HG03558 (cell line): Measurements from ENCODE around the gene SBDS.
A peak's percentile ranks its signal among the peaks of the same experiment; 100 is the strongest.
"Not testable (repeated sequence)": the region's sequence is repeated elsewhere in the genome, so short reads cannot be mapped to it uniquely, and the experiment has no call there.

Source experiments
- ATAC-seq: cut with Tn5 transposase; IDR thresholded peaks from one replicate; pipeline ENCODE4 v1.9.1; 2021; ENCODE audit warnings: moderate number of reproducible peaks; ENCODE audit not compliant: unreplicated experiment; ENCODE audit errors: extremely low read depth

The SBDS gene

GRCh38 chr7:66996444-66997191 lies 1.2 kb upstream of the SBDS start, which contains the start of gene TYW1:
Gene TYW1, plus strand, starts transcription at chr7:66996833. Its CDS starts 146 bp downstream, at chr7:66996979.
- peak; percentile 71 for ATAC-seq

- ATAC-seq = not testable (repeated sequence)
Observed at GRCh38 chr7:66994691-66995049, 716 bp downstream of the SBDS start.

GRCh38 chr7:66994051-66994450 lies 1.3 kb downstream of the SBDS start:
- ATAC-seq = not testable (repeated sequence)

- ATAC-seq = not testable (repeated sequence)
Observed at GRCh38 chr7:66989552-66989951, 5.8 kb downstream of the SBDS start.

- ATAC-seq = not testable (repeated sequence)
Observed at GRCh38 chr7:66980336-66980735, 15.1 kb downstream of the SBDS start.

- ATAC-seq = not testable (repeated sequence)
Observed at GRCh38 chr7:66979013-66979412, 16.4 kb downstream of the SBDS start.

GRCh38 chr7:66978312-66978711 lies 17.1 kb downstream of the SBDS start:
- ATAC-seq = not testable (repeated sequence)

- ATAC-seq = no peak
Observed at GRCh38 chr7:66974986-66975590, 20.3 kb downstream of the SBDS start.

GRCh38 chr7:66970310-66970709 lies 25.1 kb downstream of the SBDS start:
- no peak for ATAC-seq

- not testable (repeated sequence) for ATAC-seq
Observed at GRCh38 chr7:66969001-66969400, 26.4 kb downstream of the SBDS start.

- no peak for ATAC-seq
Observed at GRCh38 chr7:66967029-66967428, 28.4 kb downstream of the SBDS start.

- no peak for ATAC-seq
Observed at GRCh38 chr7:66964411-66964810, 31.0 kb downstream of the SBDS start.

GRCh38 chr7:66961096-66961495 lies 34.3 kb downstream of the SBDS start:
- no peak for ATAC-seq

GRCh38 chr7:66960192-66960591 lies 35.2 kb downstream of the SBDS start:
- no peak for ATAC-seq

GRCh38 chr7:66958538-66959350 lies 36.6 kb downstream of the SBDS start:
- ATAC-seq = no peak

GRCh38 chr7:66957595-66958290 lies 37.6 kb downstream of the SBDS start:
- no peak for ATAC-seq

- no peak for ATAC-seq
Observed at GRCh38 chr7:66953044-66953427, 42.4 kb downstream of the SBDS start.

GRCh38 chr7:66952343-66953043 lies 42.9 kb downstream of the SBDS start:
- no peak for ATAC-seq

GRCh38 chr7:66950763-66951162 lies 44.6 kb downstream of the SBDS start:
- ATAC-seq = no peak

GRCh38 chr7:66950311-66950710 lies 45.1 kb downstream of the SBDS start:
- ATAC-seq = no peak
